NCI-H82 (cell line): ENCODE results near the gene CCDC183.
"Not testable (repeated sequence)": the region's sequence is repeated elsewhere in the genome, so short reads cannot be mapped to it uniquely, and the experiment has no call there.

ENCODE experiments used
- DNase-seq: peaks from one replicate; lab custom pipeline; 2025; lab: John Stamatoyannopoulos, UW

CCDC183 gene

DNA sequence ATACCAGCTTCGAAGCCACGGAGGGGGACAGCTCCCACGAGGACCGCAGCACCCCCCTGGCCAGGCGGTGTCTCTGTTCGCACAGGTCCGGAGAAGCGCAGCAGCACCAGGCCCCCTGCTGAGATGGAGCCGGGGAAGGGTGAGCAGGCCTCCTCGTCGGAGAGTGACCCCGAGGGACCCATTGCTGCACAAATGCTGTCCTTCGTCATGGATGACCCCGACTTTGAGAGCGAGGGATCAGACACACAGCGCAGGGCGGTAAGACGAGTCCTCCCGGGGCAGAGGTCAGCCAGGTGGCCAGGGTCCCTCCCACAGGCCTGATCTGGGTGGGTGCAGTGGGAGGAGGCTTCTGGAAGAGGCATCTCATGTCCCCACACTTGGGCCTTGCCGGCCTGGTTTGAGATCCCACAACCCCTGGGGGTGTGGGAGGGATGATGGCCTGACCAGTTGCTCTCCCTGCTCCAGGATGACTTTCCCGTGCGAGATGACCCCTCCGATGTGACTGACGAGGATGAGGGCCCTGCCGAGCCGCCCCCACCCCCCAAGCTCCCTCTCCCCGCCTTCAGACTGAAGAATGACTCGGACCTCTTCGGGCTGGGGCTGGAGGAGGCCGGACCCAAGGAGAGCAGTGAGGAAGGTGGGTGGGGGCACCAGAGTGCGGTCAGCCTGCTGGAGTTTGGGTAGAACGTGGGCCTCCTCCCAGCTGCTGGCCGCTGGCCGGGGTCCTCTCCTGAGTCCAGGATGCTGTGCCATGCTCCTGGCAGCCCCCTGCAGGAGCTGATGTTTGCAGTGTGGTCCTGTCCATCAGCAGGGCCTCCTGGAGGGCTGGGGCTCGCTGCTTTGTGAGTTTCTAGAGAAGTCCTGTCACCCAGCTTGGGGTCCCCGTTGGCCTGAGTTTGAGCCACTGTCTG, 43.3 kb downstream of the CCDC183 start:
- no peak for DNase-seq

DNA sequence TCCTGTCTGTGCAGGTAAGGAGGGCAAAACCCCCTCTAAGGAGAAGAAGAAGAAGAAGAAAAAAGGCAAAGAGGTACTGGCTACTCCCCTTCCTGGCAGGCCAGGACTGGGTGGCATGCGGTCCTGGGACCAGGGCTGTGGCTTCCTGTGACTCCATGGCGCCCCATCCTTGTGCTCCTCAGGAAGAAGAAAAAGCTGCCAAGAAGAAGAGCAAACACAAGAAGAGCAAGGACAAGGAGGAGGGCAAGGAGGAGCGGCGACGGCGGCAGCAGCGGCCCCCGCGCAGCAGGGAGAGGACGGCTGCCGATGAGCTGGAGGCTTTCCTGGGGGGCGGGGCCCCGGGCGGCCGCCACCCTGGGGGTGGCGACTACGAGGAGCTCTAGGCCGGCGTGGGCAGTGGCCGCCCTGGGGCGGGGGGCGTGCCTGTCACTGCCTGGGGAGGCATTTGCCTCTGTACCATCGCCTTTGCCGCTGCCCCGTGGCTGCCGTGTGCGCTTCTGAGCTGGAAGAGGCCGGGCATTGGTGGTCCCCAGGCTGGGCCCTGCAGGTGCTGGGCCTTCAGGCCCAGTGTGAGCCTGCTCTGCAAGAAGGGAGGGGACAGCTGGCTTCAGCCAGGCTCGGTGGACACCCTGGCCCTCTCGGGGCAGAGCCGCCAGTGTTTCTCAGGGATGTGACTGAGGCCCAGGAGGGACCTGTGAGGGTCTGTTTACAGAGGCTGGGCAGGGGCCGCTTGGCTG, 44.2 kb downstream of the CCDC183 start:
- peak; percentile 37 for DNase-seq

DNA sequence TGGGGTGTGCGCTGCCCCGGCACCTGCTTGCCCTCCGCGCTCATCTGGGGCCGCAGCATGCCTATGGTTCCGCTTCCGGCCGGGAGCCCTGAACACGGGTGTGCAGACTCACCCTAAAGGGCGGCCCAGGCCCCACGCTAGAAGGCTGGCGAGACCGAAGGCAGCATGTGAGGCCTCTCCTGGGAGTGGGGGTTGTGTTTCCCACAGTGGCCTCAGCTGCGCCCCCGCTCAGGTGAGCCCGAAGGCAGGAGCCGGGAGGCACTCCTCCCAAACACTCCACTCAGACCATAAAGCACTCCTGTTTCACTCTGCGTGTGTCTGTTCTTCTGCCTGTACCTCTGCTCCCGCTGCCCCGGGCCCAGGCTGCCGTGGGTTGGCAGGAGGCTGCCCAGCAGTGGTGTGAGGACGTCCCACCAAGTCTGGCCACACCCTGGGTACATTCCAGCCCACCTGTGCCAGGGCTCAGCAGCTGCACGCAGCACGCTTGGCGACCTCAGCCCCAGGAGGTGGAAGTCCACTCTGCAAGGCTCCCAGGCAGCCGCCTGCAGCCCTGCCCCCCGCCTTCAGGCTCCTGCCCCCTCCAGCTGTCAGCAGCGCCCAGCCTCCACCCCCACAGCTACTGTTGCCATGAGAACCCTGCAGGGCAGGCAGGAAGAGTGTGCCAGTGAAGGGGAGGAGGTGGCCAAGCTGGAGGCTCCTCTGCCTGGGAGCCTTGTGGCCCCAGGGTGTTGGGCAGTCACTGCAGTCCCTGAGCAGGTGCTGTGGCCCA, 44.9 kb downstream of the CCDC183 start:
- peak; percentile 87 for DNase-seq

DNA sequence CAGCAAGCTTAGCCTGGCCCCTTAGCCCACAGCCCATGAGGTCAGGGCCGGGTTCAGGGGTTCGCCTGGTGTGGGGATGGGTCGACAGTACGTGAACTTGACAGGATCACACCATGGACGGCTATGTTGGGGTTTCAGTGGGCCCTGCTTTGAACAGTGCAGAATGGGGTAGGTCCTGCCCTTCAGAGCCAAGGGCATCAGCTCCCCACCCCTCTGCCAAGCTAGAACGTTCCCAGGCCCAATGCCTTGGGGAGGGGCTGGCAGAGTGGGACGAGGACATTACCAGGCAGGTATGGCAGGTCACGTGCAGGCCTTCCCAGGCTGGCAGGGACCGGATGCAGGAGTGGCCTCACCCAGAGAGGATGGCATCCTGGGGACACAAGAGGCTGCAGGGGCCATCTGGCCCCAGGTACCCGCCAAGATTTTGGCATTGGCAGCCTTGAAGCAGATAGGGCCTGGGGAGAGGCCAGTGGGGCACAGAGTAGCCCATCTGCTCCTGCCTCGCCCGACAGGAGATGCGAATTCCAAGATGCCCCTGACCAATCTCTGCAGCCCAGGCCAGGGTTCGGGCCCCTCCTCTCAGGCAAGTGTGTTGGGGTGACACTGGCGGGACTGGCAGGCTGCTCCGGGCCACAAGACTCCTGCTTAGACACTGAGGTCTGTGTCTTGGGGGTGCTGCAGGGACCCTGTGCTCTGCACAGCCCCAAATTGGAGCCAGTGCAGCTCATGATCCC, 45.7 kb downstream of the CCDC183 start:
- peak; percentile 49 for DNase-seq

DNA sequence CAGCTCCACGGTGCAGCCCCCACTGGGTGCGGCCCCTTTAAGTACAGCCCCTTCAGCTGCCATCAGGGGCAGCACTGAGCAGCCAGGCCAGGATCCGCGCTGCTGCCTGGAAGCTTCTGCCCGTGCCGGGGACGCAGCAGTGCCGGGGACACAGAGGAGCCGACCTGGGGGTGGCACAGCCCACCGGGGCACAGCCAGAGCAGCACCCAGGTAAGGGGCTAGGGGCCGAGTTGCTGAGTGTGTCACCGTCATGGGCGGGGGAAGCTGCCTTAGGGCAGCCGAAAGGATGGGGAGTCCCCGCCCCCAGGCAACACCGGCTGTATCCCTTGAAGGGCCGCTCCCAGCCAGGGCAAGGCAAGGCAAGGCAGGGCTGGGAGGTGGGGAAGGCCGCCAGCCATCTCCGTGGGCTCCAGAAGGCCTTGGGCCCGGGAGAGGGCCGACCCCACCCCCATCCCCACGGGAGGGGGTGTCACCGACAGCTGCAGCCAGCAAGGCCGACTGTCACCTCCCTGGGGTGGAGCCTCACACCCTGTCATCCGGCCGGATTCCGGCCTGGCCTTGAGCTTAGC, 46.3 kb downstream of the CCDC183 start, which contains the start of gene AJM1:
Gene AJM1 (plus strand): TSS at position 99 of the 569 bp plus-strand sequence. CDS start 1,937 bp downstream, outside the sequence.
- DNase-seq = peak; percentile 85

DNA sequence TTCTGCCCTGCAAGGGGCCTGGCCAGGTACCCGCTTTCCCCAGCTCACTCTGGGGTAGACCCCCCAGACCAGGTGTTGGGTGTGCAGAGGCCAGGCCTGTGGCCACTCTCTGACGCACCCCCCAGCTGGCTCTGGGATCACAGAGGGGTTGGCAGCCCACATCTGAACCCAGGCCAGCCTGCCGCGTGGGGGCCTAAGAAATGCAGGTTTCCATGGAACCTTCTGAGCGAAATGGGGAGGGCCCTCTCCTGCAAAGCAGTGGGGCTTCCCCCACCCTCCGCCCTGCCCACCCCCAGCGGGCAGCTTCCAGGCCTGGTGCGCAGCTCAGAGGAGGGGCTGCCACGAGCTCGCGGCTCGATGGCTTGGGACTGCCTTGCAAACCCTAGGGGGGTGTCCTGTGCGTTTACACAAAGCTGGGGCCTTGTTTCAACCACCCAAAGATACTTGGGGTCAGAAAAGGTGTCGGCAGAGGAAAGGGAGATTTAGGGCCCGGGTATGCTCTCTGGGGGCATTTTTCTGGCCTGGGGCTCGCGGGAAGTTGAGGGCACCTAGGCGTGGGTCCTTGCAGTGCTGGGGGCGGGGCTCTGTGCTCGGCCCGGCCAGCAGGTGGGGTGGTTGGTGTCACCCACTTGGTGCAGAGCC, 47.1 kb downstream of the CCDC183 start:
- not testable (repeated sequence) for DNase-seq

DNA sequence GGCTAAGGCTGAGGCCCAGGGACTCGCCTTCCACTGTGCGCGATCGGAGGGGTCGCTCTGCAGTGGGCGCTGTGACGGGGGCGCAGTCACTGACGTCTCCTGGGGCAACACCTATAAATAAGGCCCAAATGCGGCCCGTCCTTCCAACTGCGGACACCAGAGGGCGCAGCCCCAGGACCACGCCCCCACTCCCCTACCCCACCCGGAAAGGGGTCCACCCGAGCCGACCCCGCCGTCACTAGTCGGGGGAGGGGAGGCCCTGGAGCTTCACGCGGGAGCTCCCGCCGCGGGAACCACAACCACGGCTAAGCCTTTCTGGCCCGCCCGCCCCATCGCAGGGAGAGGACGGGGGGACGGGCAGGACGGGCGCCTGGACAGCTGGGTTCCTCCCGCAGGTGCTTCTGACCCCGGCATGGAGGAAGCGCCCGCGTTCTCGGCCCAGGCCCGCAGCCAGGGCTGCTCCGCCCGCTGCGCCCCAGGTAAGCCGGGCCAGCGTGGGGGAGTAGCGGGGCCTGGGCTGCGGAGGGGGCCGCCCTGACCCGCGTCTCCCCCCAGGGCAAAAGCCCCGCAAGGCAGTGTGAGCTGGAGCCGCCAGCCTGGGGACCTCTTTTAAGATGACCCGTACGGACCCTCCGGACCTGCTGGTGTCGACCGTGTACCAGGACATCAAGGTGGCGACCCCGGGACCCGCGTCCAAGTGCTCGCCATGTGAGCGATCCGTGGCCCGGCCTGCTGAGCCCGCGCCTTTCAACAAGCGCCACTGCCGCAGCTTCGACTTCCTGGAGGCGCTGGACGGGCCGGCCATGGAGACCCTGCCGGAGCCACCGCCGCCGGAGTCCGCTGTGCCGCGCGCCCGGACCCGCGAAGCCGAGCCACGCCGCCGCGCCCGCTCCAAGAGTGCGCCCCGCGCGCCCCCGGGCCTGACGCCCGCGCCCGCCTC, 47.9 kb downstream of the CCDC183 start:
- peak; percentile 66 for DNase-seq

DNA sequence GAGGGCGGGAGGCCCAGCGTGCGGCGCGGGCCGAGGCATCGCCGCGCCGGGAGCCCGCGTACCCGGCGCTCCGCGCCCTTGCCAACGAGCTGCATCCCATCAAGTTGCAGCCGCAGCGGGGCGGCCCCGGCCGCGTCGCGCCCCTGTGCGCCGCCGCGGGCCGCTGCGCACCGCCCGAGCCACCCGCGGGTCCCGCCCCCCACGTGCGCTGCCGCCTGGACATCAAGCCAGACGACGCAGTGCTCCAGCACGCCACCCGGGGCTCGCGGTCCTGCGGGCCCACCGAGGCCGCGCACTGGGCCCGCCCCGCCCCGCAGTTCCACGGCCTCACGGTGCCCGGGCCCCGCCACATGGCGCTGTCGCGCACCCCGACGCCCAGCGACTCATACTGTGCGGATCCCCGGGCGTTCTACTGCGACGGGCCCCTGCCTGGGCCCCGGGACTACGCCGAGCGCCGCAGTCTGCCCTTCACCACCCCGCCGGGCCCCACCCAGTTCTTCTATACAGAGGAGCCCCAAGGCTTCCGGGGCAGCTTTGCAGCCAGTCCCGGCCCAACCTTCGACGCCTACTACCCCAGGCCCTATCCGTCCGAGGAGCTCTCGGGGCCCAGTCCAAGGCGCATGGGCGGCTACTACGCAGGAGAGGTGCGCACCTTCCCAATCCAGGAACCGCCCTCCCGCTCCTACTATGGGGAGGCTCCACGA, 48.8 kb downstream of the CCDC183 start:
- DNase-seq = no peak

DNA sequence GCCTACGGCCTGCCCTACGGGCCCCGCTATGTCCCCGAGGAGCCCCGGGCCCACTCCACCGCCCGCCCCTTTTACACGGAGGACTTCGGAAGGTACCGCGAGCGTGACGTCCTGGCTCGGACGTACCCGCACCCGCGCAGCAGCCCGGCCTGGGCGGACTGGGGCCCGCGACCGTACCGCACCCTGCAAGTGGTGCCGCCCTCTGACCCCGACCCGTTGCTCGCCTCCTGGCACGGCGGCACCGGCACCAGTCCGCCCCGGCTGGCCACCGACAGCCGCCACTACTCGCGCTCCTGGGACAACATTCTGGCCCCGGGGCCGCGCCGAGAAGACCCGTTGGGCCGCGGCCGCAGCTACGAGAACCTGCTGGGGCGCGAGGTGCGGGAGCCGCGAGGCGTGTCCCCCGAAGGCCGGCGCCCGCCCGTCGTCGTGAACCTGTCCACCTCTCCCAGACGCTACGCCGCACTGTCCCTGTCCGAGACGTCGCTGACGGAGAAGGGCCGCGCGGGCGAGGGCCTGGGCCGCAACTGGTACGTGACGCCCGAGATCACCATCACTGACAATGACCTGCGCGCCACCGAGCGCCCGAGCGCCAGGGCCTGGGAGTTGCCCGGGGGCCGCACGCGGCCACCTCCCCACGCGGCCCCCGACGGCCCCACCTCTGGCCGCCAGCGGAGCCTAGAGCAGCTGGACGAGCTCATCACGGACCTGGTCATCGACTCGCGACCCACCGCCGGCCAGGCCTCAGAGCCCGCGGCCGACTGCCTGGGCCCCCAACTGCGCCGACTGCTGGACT, 49.5 kb downstream of the CCDC183 start:
- DNase-seq = no peak

DNA sequence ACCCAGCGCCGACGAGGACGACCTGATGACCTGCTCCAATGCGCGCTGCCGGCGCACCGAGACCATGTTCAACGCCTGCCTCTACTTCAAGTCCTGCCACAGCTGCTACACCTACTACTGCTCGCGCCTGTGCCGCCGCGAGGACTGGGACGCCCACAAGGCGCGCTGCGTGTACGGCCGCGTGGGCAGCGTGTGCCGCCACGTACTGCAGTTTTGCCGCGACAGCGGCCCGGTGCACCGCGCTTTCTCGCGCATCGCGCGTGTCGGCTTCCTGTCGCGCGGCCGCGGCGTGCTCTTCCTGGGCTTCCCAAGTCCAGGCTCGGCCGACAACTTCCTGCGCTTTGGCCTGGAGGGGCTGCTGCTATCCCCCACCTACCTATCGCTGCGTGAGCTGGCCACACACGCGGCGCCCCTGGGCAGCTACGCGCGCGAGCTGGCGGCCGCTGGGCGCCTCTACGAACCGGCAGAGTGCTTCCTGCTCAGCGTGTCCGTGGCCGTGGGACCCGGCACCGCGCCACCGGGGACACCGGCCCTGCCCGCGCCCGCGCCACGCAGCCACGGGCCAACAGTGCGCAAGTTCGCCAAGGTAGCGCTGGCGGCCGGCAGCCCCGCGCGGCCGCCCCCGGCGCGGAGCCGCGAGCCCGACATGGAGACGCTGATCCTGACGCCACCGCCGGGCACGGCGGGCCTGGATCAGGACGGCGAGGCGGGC, 50.4 kb downstream of the CCDC183 start:
- DNase-seq = peak; percentile 38

DNA sequence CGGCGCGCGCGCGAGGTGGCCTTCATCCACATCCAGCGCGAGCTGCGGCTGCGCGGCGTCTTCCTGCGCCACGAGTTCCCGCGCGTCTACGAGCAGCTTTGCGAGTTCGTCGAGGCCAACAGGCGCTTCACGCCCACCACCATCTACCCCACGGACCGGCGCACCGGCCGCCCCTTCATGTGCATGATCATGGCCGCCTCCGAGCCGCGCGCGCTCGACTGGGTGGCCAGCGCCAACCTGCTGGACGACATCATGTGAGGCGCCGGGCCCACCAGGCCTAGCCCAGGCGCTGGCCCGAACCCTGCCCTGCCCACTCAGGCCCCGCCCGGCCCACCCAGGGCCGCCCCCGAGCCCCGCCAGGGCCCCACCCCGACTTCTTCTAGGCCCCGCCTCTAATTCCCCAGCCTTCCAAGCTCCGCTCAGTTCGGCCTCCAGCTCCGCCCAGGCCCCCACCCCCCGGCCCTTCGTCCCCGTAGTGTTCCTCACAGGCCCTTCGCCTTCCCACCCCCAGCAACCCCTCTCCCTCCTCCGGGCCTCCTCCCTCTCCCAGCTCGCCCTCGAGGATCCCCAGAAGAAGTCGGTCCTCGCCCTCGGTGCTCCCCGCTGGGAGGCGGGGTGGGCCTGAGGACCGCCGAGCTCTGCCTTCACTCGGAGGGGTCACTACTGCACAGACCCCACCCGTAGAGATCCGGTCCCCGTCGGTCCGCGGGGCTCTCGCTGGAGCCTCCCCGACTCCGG, 51.1 kb downstream of the CCDC183 start:
- peak; percentile 92 for DNase-seq

DNA sequence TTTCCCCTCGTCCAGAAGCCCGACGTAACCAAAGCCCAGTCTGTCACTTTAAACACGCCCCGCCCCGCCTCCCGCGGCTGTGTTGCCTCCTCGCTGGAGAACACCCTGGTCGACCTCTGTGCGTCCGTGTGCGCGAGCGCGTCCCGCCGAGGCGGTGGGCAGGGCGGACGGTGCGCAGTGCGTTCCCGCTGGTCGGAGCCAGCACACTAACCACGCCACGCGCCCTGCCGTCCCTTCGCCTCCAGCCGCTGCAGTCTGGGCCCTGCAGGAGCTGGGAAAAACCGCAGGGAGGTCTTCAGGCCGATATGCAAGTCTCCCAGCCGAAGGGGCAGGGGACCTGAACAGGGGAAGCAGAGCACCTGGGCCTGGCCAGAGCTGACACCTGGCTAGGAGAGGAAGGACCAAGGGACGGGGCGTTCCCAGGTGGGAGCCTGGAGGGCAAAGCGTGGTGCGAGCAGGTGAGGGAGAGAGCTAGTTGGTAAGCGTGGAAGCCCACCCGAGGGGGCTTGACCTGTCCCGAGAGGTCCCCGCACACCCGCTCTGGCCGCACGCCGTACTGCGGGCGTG, 51.8 kb downstream of the CCDC183 start:
- peak; percentile 88 for DNase-seq

DNA sequence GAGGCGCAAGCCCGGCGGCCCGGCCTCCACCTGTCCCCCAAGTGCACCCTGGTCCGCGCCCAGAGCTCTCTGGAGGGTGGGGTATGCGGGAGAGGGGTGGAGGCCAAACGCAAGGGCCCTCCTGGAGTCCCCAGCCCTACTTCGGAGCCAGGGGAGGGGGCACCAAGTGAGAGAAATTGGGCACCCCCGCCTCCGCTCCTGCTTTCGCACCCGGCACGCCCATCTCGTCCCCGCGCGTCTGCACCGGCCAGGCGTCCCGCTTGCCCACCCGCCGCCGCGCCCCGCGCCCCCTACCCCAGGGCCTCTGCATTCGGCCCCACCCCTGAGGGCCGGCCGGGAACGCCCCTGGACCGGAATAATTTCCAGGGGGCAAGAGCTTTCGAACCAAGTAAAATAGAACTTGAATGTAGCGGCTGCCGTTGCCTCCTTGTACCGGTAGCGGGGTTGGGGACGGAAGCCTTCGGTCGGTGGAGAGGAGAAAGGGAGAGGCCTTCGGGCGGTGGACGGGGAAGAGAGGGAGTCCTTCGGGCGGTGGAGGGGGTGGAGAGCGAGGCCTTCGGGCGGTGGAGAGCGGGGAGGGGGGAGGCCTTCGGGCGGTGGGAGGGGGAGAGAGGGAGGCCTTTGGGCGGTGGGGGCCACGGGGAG, 52.4 kb downstream of the CCDC183 start:
- DNase-seq = peak; percentile 87

DNA sequence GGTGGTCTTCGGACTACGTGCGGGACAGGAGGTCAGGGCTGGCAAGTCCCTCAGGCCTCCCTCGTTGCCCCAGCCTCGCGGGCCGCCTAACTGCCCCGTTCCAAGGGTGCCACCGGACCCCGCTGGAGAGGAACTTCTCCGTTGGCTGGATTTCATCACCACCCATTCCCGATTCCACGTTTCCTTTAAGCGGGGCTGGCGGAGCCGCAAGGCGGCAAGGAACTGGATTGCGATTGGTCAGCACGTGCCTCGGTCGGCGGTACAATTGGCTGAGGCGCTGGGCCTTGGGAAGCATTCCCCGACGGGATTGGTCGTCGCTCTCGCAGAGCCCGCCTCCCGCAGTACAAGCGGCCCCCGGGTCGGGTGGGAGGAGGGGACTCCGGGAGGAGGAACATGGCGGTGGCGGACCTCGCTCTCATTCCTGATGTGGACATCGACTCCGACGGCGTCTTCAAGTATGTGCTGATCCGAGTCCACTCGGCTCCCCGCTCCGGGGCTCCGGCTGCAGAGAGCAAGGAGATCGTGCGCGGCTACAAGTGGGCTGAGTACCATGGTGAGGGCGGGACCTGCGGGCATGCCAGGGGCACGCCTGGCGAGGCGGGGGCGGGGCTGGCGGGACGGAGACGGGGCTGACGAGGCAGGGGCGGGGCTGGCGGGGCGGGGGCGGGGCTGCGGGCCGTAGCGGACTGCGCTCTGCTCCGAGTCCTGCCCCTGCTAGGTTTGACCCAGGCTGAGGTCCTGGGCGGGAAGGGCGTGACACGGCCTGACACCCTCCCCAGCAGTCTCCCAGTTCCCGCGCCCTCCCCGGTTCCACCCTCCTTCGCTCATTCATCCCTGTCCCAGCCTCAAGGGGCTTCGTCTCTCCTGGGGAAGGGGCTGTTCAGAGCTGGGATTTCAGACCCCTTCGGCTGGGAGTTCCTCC, 53.2 kb downstream of the CCDC183 start, which contains the start of gene PHPT1:
Gene PHPT1 (plus strand): TSS at position 372 of the 922 bp plus-strand sequence. CDS start 22 bp downstream, at position 394.
- peak; percentile 99 for DNase-seq
